A549 treated with Hydrocortisone at 1 μM for 4 hours (cell line): ENCODE data around the gene AAK1. TPM values are rescaled to one million over a fixed set of nuclear protein-coding genes. Genes with fewer than 3 reads are reported as not detected.

Experiments used
- total RNA-seq: library from RNA; stranded (reverse); fragments of 200-300 nt; extraction: Qiagen RNA extraction; gene quantifications from 5 replicates; pipeline ENCODE4 v1.2.3, GENCODE V29; 2022

AAK1 gene
- total RNA-seq, result 9.8 to 17.5 TPM (median 13.8 TPM) in 5 replicates

DNA sequence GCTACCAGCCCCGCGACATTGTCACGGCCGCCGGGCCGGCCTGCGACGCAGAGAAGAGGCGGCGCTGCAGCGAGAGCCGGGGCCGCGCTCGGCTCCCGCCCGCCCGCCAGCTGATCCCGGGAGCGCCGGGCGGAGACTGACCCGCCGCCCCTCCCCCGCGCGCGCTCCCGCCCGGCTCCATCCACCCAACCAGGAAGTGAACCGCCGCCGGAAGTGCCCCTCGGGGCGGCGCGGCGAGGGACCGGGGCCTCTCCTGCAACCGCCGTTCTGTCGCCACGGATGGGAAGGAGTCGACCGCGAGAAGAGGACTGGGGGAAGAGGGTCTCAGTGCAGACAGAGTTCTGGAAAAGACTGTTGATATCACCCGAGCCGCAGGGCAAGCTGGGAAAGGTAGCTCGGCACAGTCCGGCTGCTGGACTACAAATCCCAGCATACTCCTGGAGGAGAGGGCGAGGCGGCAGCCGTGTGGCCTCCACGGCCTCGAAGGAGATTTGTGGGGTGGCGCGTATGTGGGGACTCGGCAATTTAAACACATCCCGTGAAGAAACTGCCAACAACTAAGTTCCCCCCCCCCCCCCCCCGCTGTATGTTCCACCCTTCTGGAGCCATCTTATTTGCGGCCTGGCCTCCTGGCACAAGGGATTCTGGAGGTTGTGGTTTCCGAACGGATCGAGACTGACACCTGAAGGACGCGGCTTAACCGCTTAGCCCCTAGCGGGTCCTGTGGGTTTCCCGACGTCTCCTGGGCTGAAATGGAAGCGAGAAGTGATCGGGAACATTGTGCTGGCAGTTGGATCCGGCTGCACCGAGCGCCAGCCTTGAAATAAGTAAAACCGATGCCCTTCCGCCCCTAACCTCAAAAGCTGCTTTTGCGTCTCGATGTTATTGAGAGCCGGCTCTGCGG lies at the start of gene AAK1:
TSS of gene AAK1 (minus strand) at position 138 of the 904 bp plus-strand sequence. CDS start 699 bp downstream, outside the sequence.

DNA sequence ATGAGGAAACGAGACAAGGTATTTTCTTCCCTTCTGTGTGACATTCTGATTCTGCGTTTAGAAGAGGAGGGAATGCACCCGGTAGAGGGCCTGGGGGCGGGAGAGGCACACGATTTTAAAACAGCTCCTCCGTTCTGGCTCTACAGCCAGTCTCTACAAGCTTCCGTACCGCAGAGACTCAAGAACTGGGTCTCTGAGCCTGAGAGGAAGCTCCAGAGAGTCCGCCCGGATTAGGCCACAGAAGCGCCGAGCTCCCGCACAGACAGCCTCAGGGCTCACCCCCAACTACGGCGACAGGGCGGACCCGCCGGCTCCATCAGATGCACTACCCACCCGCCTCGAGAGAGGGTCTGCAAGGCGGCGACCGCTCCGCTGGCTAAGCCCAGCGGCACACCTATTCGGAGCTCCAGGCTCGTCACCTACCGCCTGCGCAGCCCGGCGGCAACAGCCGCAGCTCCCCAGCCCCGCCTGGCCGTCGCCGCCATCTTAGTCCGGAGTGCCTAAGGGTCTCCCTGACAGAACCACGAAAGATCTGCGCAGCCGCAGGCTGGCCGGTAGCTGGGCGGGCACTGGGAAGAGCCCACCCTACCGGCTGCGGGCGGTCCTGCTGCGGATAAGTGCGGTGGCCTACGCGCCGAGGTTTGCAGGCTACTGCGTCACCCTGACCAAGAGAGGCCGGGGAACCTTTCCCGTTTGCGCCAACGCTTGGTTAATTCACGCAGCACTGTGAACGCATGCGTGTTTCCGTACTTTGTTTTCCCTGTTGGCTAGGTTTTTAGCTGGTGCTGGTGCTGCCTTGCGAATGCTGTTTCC lies 206.4 kb downstream of the AAK1 start, which contains the start of gene NFU1:
TSS of gene NFU1 (minus strand) at position 498 of the 813 bp plus-strand sequence. CDS start at position 485, 13 bp downstream.

Other genes with a start within 250 kb of the AAK1 start
- 36.4 to 51.2 TPM (median 46.8 TPM) in 5 replicates for gene NFU1, start 206.3 kb downstream of the AAK1 start, total RNA-seq
- 321 to 371 TPM (median 353 TPM) in 5 replicates for gene ANXA4, start 98.4 kb upstream of the AAK1 start, total RNA-seq
- 7.8 to 12.2 TPM (median 10.7 TPM) in 5 replicates for gene GMCL1, start 185.9 kb upstream of the AAK1 start, total RNA-seq